Heart left ventricle (tissue), 16 donors: ENCODE data around the gene CYB561. TPM values are rescaled to one million over a fixed set of nuclear protein-coding genes. Genes with fewer than 3 reads are reported as not detected.
A peak's percentile ranks its signal among the peaks of the same experiment; 100 is the strongest.

ENCODE experiments used
- ATAC-seq, 4 donors: fragments of 200-7000 bp; cut with Tn5 transposase; one replicate each; pipeline ENCODE4 v1.9.1; 2020 to 2022; ENCODE audit warnings: moderate library complexity in 4 of 4, mild to moderate bottlenecking in 3 of 4, moderate number of reproducible peaks in 1 of 4
- DNase-seq, 5 donors: peaks; one replicate each; pipeline ENCODE4 v3.0.0-alpha.2; 2020
- H3K27ac ChIP-seq, 12 donors: fragments of 200-600 bp; sonication (generic) in 4 of 12; one replicate each; pipeline versions ENCODE4 v1.5.0 to v1.8.0; 2016 to 2022; ENCODE audit warnings: mild to moderate bottlenecking in 2 of 12
- H3K27me3 ChIP-seq, 9 donors: fragments of 200-600 bp; sonication (generic) in 2 of 9; one replicate each; pipeline versions ENCODE4 v1.5.1 to v1.8.0; 2016 to 2022; ENCODE audit warnings: mild to moderate bottlenecking in 3 of 9
- H3K36me3 ChIP-seq, 9 donors: fragments of 200-600 bp; sonication (generic) in 2 of 9; one replicate each; pipeline versions ENCODE4 v1.5.0 to v1.8.0; 2018 to 2022; ENCODE audit warnings: mild to moderate bottlenecking in 2 of 9
- H3K4me1 ChIP-seq, 12 donors: fragments of 200-600 bp; sonication (generic) in 4 of 12; one replicate each; pipeline versions ENCODE4 v1.5.0 to v1.8.0; 2016 to 2022; ENCODE audit warnings: mild to moderate bottlenecking in 3 of 12
- H3K4me3 ChIP-seq, 12 donors: fragments of 200-600 bp; sonication (generic) in 4 of 12; one replicate each; pipeline versions ENCODE4 v1.5.0 to v1.8.0; 2017 to 2022; ENCODE audit warnings: mild to moderate bottlenecking in 9 of 12, moderate library complexity in 4 of 12
- H3K9me3 ChIP-seq, 12 donors: fragments of 200-600 bp; sonication (generic) in 4 of 12; one replicate each; pipeline versions ENCODE4 v1.5.0 to v1.8.0; 2016 to 2022; ENCODE audit warnings: mild to moderate bottlenecking in 1 of 12
- CTCF ChIP-seq, 12 donors: fragments of 200-600 bp; sonication (generic) in 4 of 12; IDR thresholded peaks; one replicate each; pipeline versions ENCODE4 v1.5.0 to v1.8.0; 2018 to 2022; ENCODE audit warnings: antibody characterized with exemption in 12 of 12, mild to moderate bottlenecking in 5 of 12
- POLR2A ChIP-seq, 2 donors: fragments of 450-650 bp; IDR thresholded peaks; one replicate each; pipeline ENCODE4 v1.6.1; 2017; ENCODE audit warnings: antibody characterized with exemption in 2 of 2, mild to moderate bottlenecking in 2 of 2, moderate library complexity in 2 of 2
- WGBS, 4 donors: extraction: QIAGEN DNeasy Blood & Tissue Kit in 2 of 4; methylation state at CpG; one replicate each; pipeline versions ENCODE4 v1.1.5 to v1.1.7; 2013 to 2018; 5-methylcytosine and 5-hydroxymethylcytosine counted together
- intact Hi-C, 10 donors: fragments of 100-400 bp; cut with DNase I; formaldehyde crosslinking; loops; one replicate each; pipeline versions ENCODE4 v1.11.1 to v1.14.2; 2022
- polyA plus RNA-seq, 2 donors: library from polyadenylated mRNA; stranded (reverse); fragments of 200-250 nt; gene quantifications; one replicate each; pipeline ENCODE4 v1.2.3, GENCODE V29; 2013
- total RNA-seq, 9 donors: library from RNA; depleted of rRNA in 2 of 9; stranded (reverse); fragments of >200 nt in 2 of 9; fragmentation: NEBNext Ultra II Directional in 3 of 9; extraction: Animal tissue kit (Norgen Biotek cat#: 25700) in 3 of 9; gene quantifications; one replicate each; pipeline versions ENCODE4 v1.1.0 to v1.2.4, GENCODE V29; 2016 to 2023
- donor health status: ischemic (EF 13 %, LVEDD 7.1; RV severe dilation, severe dysfunction).
- donor health status: healthy with polysubstance abuse.
- donor health status: DM: no; HTN: yes; CAD: no.
- donor health status: DM: no; HTN: no; CAD: no.
- donor health status: ischemic (EF 25% LVEDD 6.9; RV normal size, moderate dysfunction).
- donor health status: ischemic (EF 25% LVEDD 5.7; RV mildly dilated, moderate dysfunction).
- donor health status: healthy.
- donor health status: DM: yes; HTN: yes; CAD: no.
- donor health status: ischemic (EF 35%, LVEDD 5.7; RV mildly dilated, moderate dysfunction).
- donor health status: nonischemic (EF 11% LVEDD 7.7; RV severe dilation, severe dysfunction).
- donor health status: DM: yes; HTN: yes; CAD: no.
- donor health status: PGD.
- donor health status: ischemic (EF 29% LVEDD 5.4; RV normal size, mild dysfunction).
- donor health status: nonischemic (EF 23%, LVEDD 6.1; RV moderate dilation, normal function).

The CYB561 gene
- total and polyA plus RNA-seq, 11 donors = 4.8 to 19.2 (median 8.6) TPM

- ATAC-seq (no peak), DNase-seq (no peak)
- Histone ChIP-seq H3K9me3 (no peaks in the 10 kb centered on the region), H3K27me3 (no peaks in the 10 kb centered on the region), H3K4me3 (no peak overlapping the region), H3K4me1 (peaks cover 0 to 63% (median 28%) of the 10 kb centered on the region in 12 donors), H3K36me3 (no peaks in the 10 kb centered on the region), H3K27ac (no peak overlapping the region)
- 86 to 96% (median 93%) methylated on average over 11 to 13 of the region's 13 CpGs for WGBS, 4 donors
- TF ChIP-seq POLR2A (IDR thresholded peaks at IDR 0.05) (no peak), CTCF (IDR thresholded peaks at IDR 0.05) (no peak)
- intact Hi-C loops = loop anchor here in 6 of 10 donors (5.0 to 10.0 kb wide), 3 partner anchors 36 to 171 kb away; partner anchors contain the start of gene ACE (in 4 of the 6)
Measured at GRCh38 chr17:63441654-63442053, 4.5 kb downstream of the CYB561 start.

- no peak for ATAC-seq
- Histone ChIP-seq H3K27ac (peak overlapping the region in 7 of 12 donors; percentile 20 to 88 (median 44)), H3K4me1 (peaks cover 0 to 62% (median 31%) of the 10 kb centered on the region in 12 donors), H3K9me3 (no peaks in the 10 kb centered on the region), H3K27me3 (no peaks in the 10 kb centered on the region), H3K36me3 (no peaks in the 10 kb centered on the region), H3K4me3 (no peak overlapping the region)
- TF ChIP-seq POLR2A (IDR thresholded peaks at IDR 0.05) = no peak
- peak in 1 of 12 donors; percentile 1 for TF ChIP-seq CTCF (IDR thresholded peaks at IDR 0.05)
- 75 to 86% (median 82%) methylated on average over 10 to 16 of the region's 16 CpGs for WGBS, 4 donors
- intact Hi-C loops = loop anchor here in 6 of 10 donors (5.0 to 10.0 kb wide), 3 partner anchors 36 to 171 kb away; partner anchors contain the start of gene ACE (in 4 of the 6)
- DNase-seq = no peak
Measured at GRCh38 chr17:63440770-63441335, 5.3 kb downstream of the CYB561 start.

GRCh38 chr17:63440127-63440769 is 5.9 kb downstream of the CYB561 start:
- Histone ChIP-seq H3K27ac (peak overlapping the region in 11 of 12 donors; percentile 31 to 88 (median 47)), H3K36me3 (no peaks in the 10 kb centered on the region), H3K4me1 (peaks cover 0 to 62% (median 36%) of the 10 kb centered on the region in 12 donors), H3K4me3 (peak overlapping the region in 3 of 12 donors; percentile 14 to 33 (median 16)), H3K27me3 (no peaks in the 10 kb centered on the region), H3K9me3 (no peaks in the 10 kb centered on the region)
- DNase-seq (peak in 1 of 5 donors; percentile 47), ATAC-seq (peak in 2 of 4 donors; percentile 16 to 37)
- TF ChIP-seq POLR2A (IDR thresholded peaks at IDR 0.05) = no peak
- TF ChIP-seq CTCF (IDR thresholded peaks at IDR 0.05) = peak in 4 of 12 donors; percentile 6 to 12 (median 9)
- intact Hi-C loops = loop anchor here in 6 of 10 donors (5.0 to 10.0 kb wide), 3 partner anchors 37 to 172 kb away; partner anchors contain the start of gene ACE (in 4 of the 6)
- 53 to 62% (median 55%) methylated on average over 20 to 22 of the region's 22 CpGs for WGBS, 4 donors

GRCh38 chr17:63439687-63440086 is 6.4 kb downstream of the CYB561 start:
- intact Hi-C loops = loop anchor here in 6 of 10 donors (5.0 to 10.0 kb wide), 3 partner anchors 38 to 173 kb away; partner anchors contain the start of gene ACE (in 4 of the 6)
- Histone ChIP-seq H3K9me3 (no peaks in the 10 kb centered on the region), H3K27ac (peak overlapping the region in 11 of 12 donors; percentile 31 to 88 (median 47)), H3K4me3 (peak overlapping the region in 3 of 12 donors; percentile 14 to 33 (median 16)), H3K4me1 (peaks cover 5 to 68% (median 42%) of the 10 kb centered on the region in 12 donors), H3K27me3 (no peaks in the 10 kb centered on the region), H3K36me3 (no peaks in the 10 kb centered on the region)
- DNase-seq (no peak), ATAC-seq (no peak)
- 38 to 53% (median 46%) methylated on average over 8 of the region's 8 CpGs for WGBS, 4 donors
- no peak for TF ChIP-seq POLR2A (IDR thresholded peaks at IDR 0.05)
- no peak for TF ChIP-seq CTCF (IDR thresholded peaks at IDR 0.05)
